K562 (cell line): ENCODE measurements around the gene ZBTB24. TPM values are rescaled to one million over a fixed set of nuclear protein-coding genes. Genes with fewer than 3 reads are reported as not detected.

ENCODE experiments used
- ATAC-seq: fragments of 200-7000 bp; cut with Tn5 transposase; 3 replicates; pipeline ENCODE4 v1.9.1; 2020; ENCODE audit warnings: moderate library complexity
- BruUV-seq: library from RNA; stranded (reverse); fragments of 400-500 nt; replicated peaks from 2 replicates; lab custom pipeline; 2021; lab: Mats Ljungman, UMichigan
- CTCF ChIA-PET: fragments of 300-600 bp; formaldehyde crosslinking; extraction: SDS; loops from one replicate; lab custom pipeline; 2021; ENCODE audit warnings: low intra/inter-chr PET ratio; lab: Yijun Ruan, JAX
- POLR2A ChIA-PET: fragments of 300-600, 350-650 bp; sonication (Branson Sonifier 250); formaldehyde crosslinking; extraction: SDS; loops from one replicate; lab custom pipeline; 2021; ENCODE audit warnings: antibody characterized with exemption, inconsistent platforms; lab: Yijun Ruan, JAX
- DNase-seq, 4 experiments: peaks; one replicate each; pipeline versions ENCODE4 v3.0.0 to v3.0.0-alpha.2; 2011 to 2018; ENCODE audit warnings: low spot score in 3 of 4, mixed read lengths in 3 of 4; ENCODE audit errors: extremely low read depth in 1 of 4
- FAIRE-seq: peaks from 2 replicates; lab custom pipeline; 2011; peaks lifted over from hg19 to GRCh38; lab: Jason Lieb, UNC
- H2AFZ ChIP-seq: 2 replicates; pipeline ENCODE4 v1.6.0; 2011; ENCODE audit warnings: low read depth, low read length, control low read depth, inconsistent platforms
- H3K27ac ChIP-seq: fragments of 200-600 bp; 3 replicates; pipeline ENCODE4 v1.8.0; 2011; ENCODE audit warnings: low read depth, mild to moderate bottlenecking, control low read depth, inconsistent platforms, low read length, moderate library complexity, mixed read lengths; ENCODE audit errors: extremely low read depth
- H3K27me3 ChIP-seq, 2 experiments: fragments of 300-600 bp in 1 of 2; 2 replicates in 1 of 2; 3 replicates in 1 of 2; pipeline versions ENCODE4 v1.6.0 to v1.8.0; 2011; ENCODE audit warnings: inconsistent platforms in 2 of 2, low read length in 2 of 2, mild to moderate bottlenecking in 1 of 2, mixed read lengths in 1 of 2, moderate library complexity in 1 of 2; ENCODE audit not compliant: control insufficient read depth in 2 of 2, insufficient read depth in 2 of 2
- H3K36me3 ChIP-seq: fragments of 300-600 bp; 3 replicates; pipeline ENCODE4 v1.8.0; 2011; ENCODE audit warnings: mild to moderate bottlenecking, low read length, inconsistent platforms; ENCODE audit not compliant: control insufficient read depth, insufficient read depth
- H3K4me1 ChIP-seq, 2 experiments: fragments of 200-600 bp in 1 of 2; replicated peaks in 1 of 2; 2 replicates in 1 of 2; 3 replicates in 1 of 2; pipeline versions ENCODE4 v1.5.1 to v1.8.0; 2011; ENCODE audit warnings: inconsistent platforms in 2 of 2, low read length in 2 of 2, mild to moderate bottlenecking in 1 of 2, mixed read lengths in 1 of 2, moderate library complexity in 1 of 2; ENCODE audit not compliant: control insufficient read depth in 2 of 2, insufficient read depth in 2 of 2
- H3K4me2 ChIP-seq: 2 replicates; pipeline ENCODE4 v1.6.1; 2011; ENCODE audit warnings: low read length, control low read depth, inconsistent platforms, mixed read lengths; ENCODE audit not compliant: insufficient read depth
- H3K4me3 ChIP-seq: fragments of 200-600 bp; sonication (generic), shearing (Covaris generic); 2 replicates; pipeline ENCODE4 v1.5.1; 2016; ENCODE audit warnings: control low read depth, inconsistent platforms
- H3K79me2 ChIP-seq: fragments of 200-600 bp; 3 replicates; pipeline ENCODE4 v1.8.0; 2011; ENCODE audit warnings: low read length, inconsistent platforms; ENCODE audit not compliant: control insufficient read depth, insufficient read depth
- H3K9ac ChIP-seq, 2 experiments: 2 replicates each; pipeline versions ENCODE4 v1.6.0 to v1.6.1; 2011; ENCODE audit warnings: low read depth in 2 of 2, low read length in 2 of 2, control low read depth in 1 of 2, inconsistent platforms in 1 of 2, mild to moderate bottlenecking in 1 of 2, mixed read lengths in 1 of 2; ENCODE audit not compliant: insufficient read depth in 1 of 2
- H3K9me1 ChIP-seq: one replicate; pipeline ENCODE4 v1.6.0; 2011; ENCODE audit warnings: inconsistent platforms, mild to moderate bottlenecking, low read length, moderate library complexity; ENCODE audit not compliant: control insufficient read depth, insufficient read depth
- H3K9me3 ChIP-seq: replicated peaks from 2 replicates; pipeline ENCODE4 v1.5.1; 2011; ENCODE audit warnings: low read depth, low read length, inconsistent platforms; ENCODE audit not compliant: control insufficient read depth, insufficient read depth
- H4K20me1 ChIP-seq: replicated peaks from 2 replicates; pipeline ENCODE4 v1.6.1; 2011; ENCODE audit warnings: low read length, inconsistent platforms, mixed read lengths; ENCODE audit not compliant: control insufficient read depth, insufficient read depth
- BRD4 ChIP-seq: fragments of 200-600 bp; sonication (generic); IDR thresholded peaks from 2 replicates; pipeline ENCODE4 v1.6.1; 2017; ENCODE audit warnings: inconsistent platforms
- CBX3 ChIP-seq, 2 experiments: IDR thresholded peaks; 1 replicate in 1 of 2; 2 replicates in 1 of 2; pipeline ENCODE4 v1.6.1; 2012; ENCODE audit warnings: inconsistent platforms in 2 of 2, low read length in 2 of 2, borderline replicate concordance in 1 of 2, control low read depth in 1 of 2
- GTF3C2 ChIP-seq: IDR thresholded peaks from 3 replicates; pipeline ENCODE4 v1.6.1; 2011; ENCODE audit warnings: borderline replicate concordance, mild to moderate bottlenecking, moderate library complexity; ENCODE audit not compliant: insufficient read length; ENCODE audit errors: extremely low read depth
- MAX ChIP-seq: sonication (generic); formaldehyde crosslinking; IDR thresholded peaks from 2 replicates; pipeline ENCODE4 v1.9.0; 2022; ENCODE audit warnings: mild to moderate bottlenecking, missing genetic modification reagents
- MECOM ChIP-seq: fragments of 250-450 bp; sonication (Bioruptor Pico); IDR thresholded peaks from 2 replicates; pipeline ENCODE4 v1.8.0; 2022; ENCODE audit warnings: inconsistent platforms
- MEIS2 ChIP-seq: fragments of 450-650 bp; IDR thresholded peaks from 2 replicates; pipeline ENCODE4 v1.6.1; 2014; ENCODE audit warnings: mild to moderate bottlenecking; ENCODE audit not compliant: partially characterized antibody
- NUFIP1 ChIP-seq: fragments of 450-650 bp; IDR thresholded peaks from 2 replicates; pipeline ENCODE4 v1.6.1; 2018; ENCODE audit not compliant: partially characterized antibody
- POLR2G ChIP-seq: fragments of 200-400 bp; formaldehyde crosslinking; IDR thresholded peaks from 2 replicates; pipeline ENCODE4 v1.6.1; 2017; ENCODE audit warnings: low read depth, mild to moderate bottlenecking, antibody characterized with exemption, low read length, moderate library complexity
- ZBED1 ChIP-seq: IDR thresholded peaks from 2 replicates; pipeline ENCODE4 v1.6.1; 2014
- ZNF174 ChIP-seq: fragments of 250-450 bp; sonication (Bioruptor Pico); IDR thresholded peaks from 2 replicates; pipeline ENCODE4 v1.4.0; 2020; ENCODE audit warnings: mild to moderate bottlenecking
- WGBS: fragments of 100-300 bp; shearing (Covaris generic); methylation state at CpG from one replicate; pipeline ENCODE4 v1.1.6; 2016; ENCODE audit warnings: low coverage, mixed read lengths; ENCODE audit not compliant: insufficient coverage; ENCODE audit errors: missing lambda C conversion rate; 5-methylcytosine and 5-hydroxymethylcytosine counted together
- in situ Hi-C: fragments of 300-500 bp; cut with MboI; formaldehyde crosslinking; loops from 4 replicates; pipeline ENCODE4 v1.15.0; 2018; ENCODE audit warnings: inconsistent platforms, mixed read lengths
- intact Hi-C: fragments of 100-400 bp; cut with micrococcal nuclease; formaldehyde crosslinking; loops from 2 replicates; pipeline ENCODE4 v1.14.2; 2022
- polyA plus RNA-seq, 8 experiments: library from polyadenylated mRNA; depleted of rRNA in 4 of 8; stranded (reverse) in 5 of 8; unstranded in 3 of 8; fragments of >200 nt; fragmentation: Nextera tagmentation in 2 of 8; fragmentation: Illumina TruSeq in 1 of 8; extraction: Ambion mirVana in 2 of 8; extraction: Trizol in 1 of 8; gene quantifications; 2 replicates each; pipeline versions ENCODE4 v1.2.1 to v1.2.3, GENCODE V29; 2011 to 2014; ENCODE audit warnings: inconsistent platforms in 1 of 8, missing spikeins in 1 of 8
- total RNA-seq, 7 experiments: library from RNA; depleted of rRNA in 6 of 7; stranded (reverse); fragments of >200 nt in 6 of 7; fragmentation: Illumina TruSeq in 2 of 7; extraction: Trizol in 2 of 7; gene quantifications; 2 replicates each; pipeline versions ENCODE4 v1.2.1 to v1.2.3, GENCODE V29; 2011 to 2021; ENCODE audit warnings: low replicate concordance in 1 of 7
- TF ChIP-seq, protein P1 (sequence below), 3 experiments: IDR thresholded peaks in 2 of 3; conservative IDR thresholded peaks in 1 of 3; 2 replicates each; pipeline ENCODE4 v1.5.1; 2011 to 2012; ENCODE audit warnings: low read length in 3 of 3, mild to moderate bottlenecking in 3 of 3, control low read depth in 2 of 3, improper control_type of control experiment in 1 of 3, inconsistent platforms in 1 of 3, low read depth in 1 of 3, mixed read lengths in 1 of 3, moderate library complexity in 1 of 3; ENCODE audit not compliant: insufficient read depth in 2 of 3
- TF ChIP-seq, protein P2 (sequence below): sonication (generic); formaldehyde crosslinking; IDR thresholded peaks from 2 replicates; pipeline ENCODE4 v1.8.0; 2022; ENCODE audit warnings: missing genetic modification reagents, mild to moderate bottlenecking, moderate library complexity, borderline replicate concordance
- TF ChIP-seq, protein P3 (sequence below): fragments of 250-450 bp; sonication (Bioruptor Pico); IDR thresholded peaks from 2 replicates; pipeline ENCODE4 v1.8.0; 2021; ENCODE audit warnings: mild to moderate bottlenecking, moderate library complexity

Gene ZBTB24
- total and polyA plus RNA-seq, 9 of the 15 experiments (the other 6 are each of a cell fraction or from before 2014, with no cell fraction given): 2.0 to 16.7 (median 8.3) TPM

- DNase-seq (no peak), FAIRE-seq (no peak), ATAC-seq (no peak)
- intact Hi-C loops (no loop called here), in situ Hi-C loops (no loop called here)
- H4K20me1 ChIP-seq: no peaks in the 10 kb centered on the region
- ChIA-PET CTCF (no interaction called here), POLR2A (interaction anchor here (0.6 to 8.2 kb wide), 5 partner anchors 6 to 532 kb away, joined by 3 to 92 read pairs (median 4); partner anchors contain the start of genes PPIL6, SESN1 and SMPD2)
- 56% methylated on average over 11 of the region's 16 CpGs for WGBS
- no peak overlapping the region for H3K4me2 ChIP-seq
- H3K27me3 ChIP-seq: no peaks in the 10 kb centered on the region
- no TSS peak for BruUV-seq
- H3K36me3 ChIP-seq: peaks cover 18% of the 10 kb centered on the region; the same call in 1 of the 3 replicates
- H3K4me1 ChIP-seq: peaks cover 11 to 51% of the 10 kb centered on the region in 2 experiments; a peak in 4 of 5 replicates
- H3K79me2 ChIP-seq: no peaks in the 10 kb centered on the region
- H3K9me1 ChIP-seq: no peaks in the 10 kb centered on the region
- H3K9ac ChIP-seq: peak overlapping the region in 1 of 2 experiments; percentile 38; a peak in 1 of 4 replicates
- H2AFZ ChIP-seq: no peak overlapping the region
- H3K27ac ChIP-seq: no peak overlapping the region
- no peaks in the 10 kb centered on the region for H3K9me3 ChIP-seq
- no peak overlapping the region for H3K4me3 ChIP-seq
- 0 out of 2 replicates have a peak, but pooled peaks have one; percentile 14 for TF ChIP-seq MAX (CRISPR knock-in tag)
- TF ChIP-seq ZBED1: no peak
- TF ChIP-seq CBX3 (IDR thresholded peaks at IDR 0.05; ENCODE audit: borderline replicate concordance in 1 of 2, low read length in 2 of 2): no peak
- no peak for TF ChIP-seq MEIS2
- TF ChIP-seq ZNF174 (CRISPR knock-in tag): no peak
- TF ChIP-seq, protein P1, sequence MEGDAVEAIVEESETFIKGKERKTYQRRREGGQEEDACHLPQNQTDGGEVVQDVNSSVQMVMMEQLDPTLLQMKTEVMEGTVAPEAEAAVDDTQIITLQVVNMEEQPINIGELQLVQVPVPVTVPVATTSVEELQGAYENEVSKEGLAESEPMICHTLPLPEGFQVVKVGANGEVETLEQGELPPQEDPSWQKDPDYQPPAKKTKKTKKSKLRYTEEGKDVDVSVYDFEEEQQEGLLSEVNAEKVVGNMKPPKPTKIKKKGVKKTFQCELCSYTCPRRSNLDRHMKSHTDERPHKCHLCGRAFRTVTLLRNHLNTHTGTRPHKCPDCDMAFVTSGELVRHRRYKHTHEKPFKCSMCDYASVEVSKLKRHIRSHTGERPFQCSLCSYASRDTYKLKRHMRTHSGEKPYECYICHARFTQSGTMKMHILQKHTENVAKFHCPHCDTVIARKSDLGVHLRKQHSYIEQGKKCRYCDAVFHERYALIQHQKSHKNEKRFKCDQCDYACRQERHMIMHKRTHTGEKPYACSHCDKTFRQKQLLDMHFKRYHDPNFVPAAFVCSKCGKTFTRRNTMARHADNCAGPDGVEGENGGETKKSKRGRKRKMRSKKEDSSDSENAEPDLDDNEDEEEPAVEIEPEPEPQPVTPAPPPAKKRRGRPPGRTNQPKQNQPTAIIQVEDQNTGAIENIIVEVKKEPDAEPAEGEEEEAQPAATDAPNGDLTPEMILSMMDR (IDR thresholded peaks at IDR 0.05 in 2 of 3, conservative IDR thresholded peaks at IDR 0.05 in 1 of 3; ENCODE audit: insufficient read depth in 2 of 3, low read depth in 1 of 3, low read length in 3 of 3): no peak
- TF ChIP-seq, protein P2, sequence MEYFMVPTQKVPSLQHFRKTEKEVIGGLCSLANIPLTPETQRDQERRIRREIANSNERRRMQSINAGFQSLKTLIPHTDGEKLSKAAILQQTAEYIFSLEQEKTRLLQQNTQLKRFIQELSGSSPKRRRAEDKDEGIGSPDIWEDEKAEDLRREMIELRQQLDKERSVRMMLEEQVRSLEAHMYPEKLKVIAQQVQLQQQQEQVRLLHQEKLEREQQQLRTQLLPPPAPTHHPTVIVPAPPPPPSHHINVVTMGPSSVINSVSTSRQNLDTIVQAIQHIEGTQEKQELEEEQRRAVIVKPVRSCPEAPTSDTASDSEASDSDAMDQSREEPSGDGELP: no peak
- TF ChIP-seq GTF3C2: no peak
- no peak for TF ChIP-seq BRD4
- TF ChIP-seq, protein P3, sequence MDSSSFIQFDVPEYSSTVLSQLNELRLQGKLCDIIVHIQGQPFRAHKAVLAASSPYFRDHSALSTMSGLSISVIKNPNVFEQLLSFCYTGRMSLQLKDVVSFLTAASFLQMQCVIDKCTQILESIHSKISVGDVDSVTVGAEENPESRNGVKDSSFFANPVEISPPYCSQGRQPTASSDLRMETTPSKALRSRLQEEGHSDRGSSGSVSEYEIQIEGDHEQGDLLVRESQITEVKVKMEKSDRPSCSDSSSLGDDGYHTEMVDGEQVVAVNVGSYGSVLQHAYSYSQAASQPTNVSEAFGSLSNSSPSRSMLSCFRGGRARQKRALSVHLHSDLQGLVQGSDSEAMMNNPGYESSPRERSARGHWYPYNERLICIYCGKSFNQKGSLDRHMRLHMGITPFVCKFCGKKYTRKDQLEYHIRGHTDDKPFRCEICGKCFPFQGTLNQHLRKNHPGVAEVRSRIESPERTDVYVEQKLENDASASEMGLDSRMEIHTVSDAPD (CRISPR knock-in tag): no peak
- TF ChIP-seq NUFIP1: no peak
- peak; percentile 63; the same call in 1 of the 2 replicates for TF ChIP-seq POLR2G
- no peak for TF ChIP-seq MECOM
These were observed 33.0 kb downstream of the ZBTB24 start for GRCh38 chr6:109449795-109450673.
